ENCODE data around the gene HEBP2.
"Not testable (repeated sequence)": the region's sequence is repeated elsewhere in the genome, so short reads cannot be mapped to it uniquely, and the experiment has no call there.

HEBP2 gene, protein sequence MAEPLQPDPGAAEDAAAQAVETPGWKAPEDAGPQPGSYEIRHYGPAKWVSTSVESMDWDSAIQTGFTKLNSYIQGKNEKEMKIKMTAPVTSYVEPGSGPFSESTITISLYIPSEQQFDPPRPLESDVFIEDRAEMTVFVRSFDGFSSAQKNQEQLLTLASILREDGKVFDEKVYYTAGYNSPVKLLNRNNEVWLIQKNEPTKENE

DNA sequence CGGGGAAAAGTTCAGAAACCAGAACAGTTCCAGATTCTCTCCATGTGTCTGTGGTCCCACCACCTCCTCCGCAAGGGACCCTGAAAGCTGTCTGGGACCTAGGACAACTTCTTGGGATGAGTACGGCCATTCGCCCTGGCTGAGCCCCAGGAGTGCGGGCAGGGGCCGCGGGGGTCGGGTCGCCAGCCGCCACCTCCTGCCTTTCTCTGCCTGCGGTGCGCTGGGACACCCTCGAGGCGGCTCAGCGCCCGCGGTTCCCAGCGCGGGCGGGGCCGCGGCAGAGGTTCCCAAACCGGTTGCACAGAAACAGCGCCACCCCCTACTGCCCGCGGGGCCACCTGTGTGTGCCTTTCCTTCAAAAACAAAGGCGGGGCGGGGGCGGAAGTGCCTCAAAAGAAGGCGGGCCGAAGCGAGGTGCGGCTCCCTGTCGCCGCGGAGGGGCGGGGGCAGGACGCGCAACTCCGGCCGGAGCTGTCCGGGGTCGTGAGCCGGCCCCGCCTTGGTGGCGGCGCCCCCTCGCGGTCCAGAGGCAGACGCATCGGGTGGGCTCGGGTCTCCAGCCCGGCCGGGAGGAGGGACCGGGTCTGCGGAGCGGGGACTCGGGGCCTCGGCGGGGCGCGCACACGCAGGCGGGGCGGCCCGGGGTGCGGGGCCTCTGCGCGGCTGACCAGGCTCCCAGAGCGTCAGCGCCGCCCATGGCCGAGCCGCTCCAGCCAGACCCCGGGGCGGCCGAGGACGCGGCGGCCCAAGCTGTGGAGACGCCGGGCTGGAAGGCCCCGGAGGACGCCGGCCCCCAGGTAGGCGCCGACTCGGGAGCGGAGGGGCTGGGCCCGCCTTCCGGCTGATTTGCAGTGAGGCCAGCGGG lies at the start of gene HEBP2:
Gene HEBP2, plus strand, starts transcription at position 423 of the 865 bp plus-strand sequence. Its CDS starts 273 bp downstream, at position 696.
- H3K4me3 Mint-ChIP-seq = peak within 1 kb of the TSS; percentile 80
- ATAC-seq (peak; percentile 88), DNase-seq (peak; percentile 93)
- H3K4me1 Mint-ChIP-seq = peaks cover 17% of the 10 kb centered on the region
- H3K9me3 Mint-ChIP-seq = no peaks in the 10 kb centered on the region
- H3K36me3 Mint-ChIP-seq (ENCODE audit: low read depth) = peaks cover 17% of the 10 kb centered on the region
- H3K27me3 Mint-ChIP-seq = peaks cover 2% of the 10 kb centered on the region
- peak within 1 kb of the TSS; percentile 76 for H3K27ac Mint-ChIP-seq

DNA sequence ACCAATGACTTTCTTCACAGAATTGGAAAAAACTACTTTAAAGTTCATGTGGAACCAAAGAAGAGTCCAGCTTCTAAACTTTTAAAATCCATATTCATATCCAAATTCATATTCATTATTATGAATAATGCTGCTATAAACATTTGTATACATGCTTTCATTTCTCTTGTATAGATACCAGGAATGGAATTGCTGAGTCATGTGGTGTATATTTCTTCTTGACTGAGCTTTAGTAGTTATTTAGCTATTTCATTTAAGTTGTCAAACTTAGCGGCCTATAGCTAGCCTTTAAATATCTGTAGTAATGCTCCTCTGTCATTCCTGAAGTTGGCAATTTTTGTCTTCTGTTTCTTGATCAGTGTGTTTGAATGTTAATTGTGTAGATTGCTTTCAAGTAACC lies 46.1 kb upstream of the HEBP2 start:
- H3K27ac Mint-ChIP-seq = no peak overlapping the region
- no peak for DNase-seq
- no peak overlapping the region for H3K4me3 Mint-ChIP-seq
- H3K4me1 Mint-ChIP-seq = no peaks in the 10 kb centered on the region
- H3K9me3 Mint-ChIP-seq = no peaks in the 10 kb centered on the region
- H3K27me3 Mint-ChIP-seq = peaks cover 3% of the 10 kb centered on the region
- no peaks in the 10 kb centered on the region for H3K36me3 Mint-ChIP-seq (ENCODE audit: low read depth)
- ATAC-seq = no peak

DNA sequence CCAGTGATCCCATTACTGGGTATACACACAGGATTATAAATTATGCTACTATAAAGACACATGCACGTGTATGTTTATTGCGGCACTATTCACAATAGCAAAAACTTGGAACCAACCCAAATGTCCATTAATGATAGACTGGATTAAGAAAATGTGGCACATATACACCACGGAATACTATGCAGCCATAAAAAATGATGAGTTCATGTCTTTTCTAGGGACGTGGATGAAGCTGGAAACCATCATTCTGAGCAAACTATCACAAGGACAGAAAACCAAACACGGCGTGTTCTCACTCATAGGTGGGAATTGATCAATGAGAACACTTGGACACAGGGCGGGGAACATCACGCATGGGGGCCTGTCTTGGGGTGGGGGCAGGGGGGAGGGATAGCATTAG lies 35.3 kb upstream of the HEBP2 start:
- not testable (repeated sequence) for ATAC-seq; H3K9me3 Mint-ChIP-seq; H3K4me3 Mint-ChIP-seq; H3K36me3 Mint-ChIP-seq (ENCODE audit: low read depth); H3K27ac Mint-ChIP-seq; DNase-seq; H3K4me1 Mint-ChIP-seq
- peaks cover 18% of the 10 kb centered on the region for H3K27me3 Mint-ChIP-seq

DNA sequence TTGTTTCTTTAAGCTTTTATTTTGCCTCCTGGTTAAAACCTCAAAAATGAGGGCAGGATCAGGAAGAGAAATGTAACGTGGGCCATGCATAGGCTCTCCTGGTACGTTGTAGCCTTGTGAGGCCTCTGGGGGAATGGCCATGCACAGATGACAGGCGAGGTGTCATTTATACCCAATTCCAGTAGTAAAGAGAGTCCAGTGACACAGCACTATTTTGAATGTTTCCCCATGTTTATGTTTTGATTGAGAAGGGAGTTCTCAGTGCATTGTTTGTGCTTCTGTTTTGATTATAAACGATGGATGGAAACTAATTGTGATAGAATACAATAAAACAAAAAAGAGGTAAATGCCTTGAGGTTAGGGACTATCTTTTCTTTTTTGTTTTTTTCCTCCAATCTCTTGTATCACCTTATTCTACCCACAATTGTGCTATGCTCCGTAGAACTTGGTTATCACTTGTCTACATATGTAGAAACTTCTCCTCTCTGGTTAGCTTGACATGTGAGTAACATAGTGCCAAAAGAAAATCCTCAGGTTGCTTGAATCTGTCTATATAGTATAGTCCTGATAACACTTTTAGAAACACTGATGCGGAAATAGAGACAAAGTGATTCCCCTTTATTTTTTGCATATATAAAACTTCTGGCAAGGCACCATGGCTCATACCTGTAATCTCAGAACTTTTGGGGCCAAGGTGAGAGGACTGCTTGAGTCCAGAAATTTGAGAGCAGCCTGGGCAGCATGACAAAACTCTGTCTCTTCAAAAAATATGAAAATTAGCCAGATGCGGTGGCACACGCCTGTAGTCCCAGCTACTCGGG lies 33.2 kb upstream of the HEBP2 start:
- peaks cover 4% of the 10 kb centered on the region for H3K9me3 Mint-ChIP-seq
- H3K4me1 Mint-ChIP-seq = peaks cover 7% of the 10 kb centered on the region
- peaks cover 7% of the 10 kb centered on the region for H3K27me3 Mint-ChIP-seq
- H3K27ac Mint-ChIP-seq = no peak overlapping the region
- H3K4me3 Mint-ChIP-seq = no peak overlapping the region
- H3K36me3 Mint-ChIP-seq (ENCODE audit: low read depth) = no peaks in the 10 kb centered on the region
- ATAC-seq = no peak
- no peak for DNase-seq

DNA sequence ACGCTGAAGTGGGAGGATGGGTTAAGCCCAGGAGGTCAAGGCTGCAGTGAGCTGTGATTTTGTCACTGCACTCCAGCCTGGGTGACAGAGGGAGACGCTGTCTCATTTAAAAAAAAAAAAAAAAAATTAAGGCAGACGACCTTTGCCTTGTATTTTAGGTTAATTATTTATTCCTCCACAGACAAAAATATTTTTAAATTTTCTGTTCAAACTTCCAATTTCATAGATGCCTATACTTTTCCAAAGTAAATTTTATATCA lies 32.6 kb upstream of the HEBP2 start:
- no peak for ATAC-seq
- no peaks in the 10 kb centered on the region for H3K36me3 Mint-ChIP-seq (ENCODE audit: low read depth)
- no peak for DNase-seq
- H3K4me3 Mint-ChIP-seq = no peak overlapping the region
- H3K27me3 Mint-ChIP-seq = peaks cover 6% of the 10 kb centered on the region
- H3K9me3 Mint-ChIP-seq = peaks cover 4% of the 10 kb centered on the region
- no peak overlapping the region for H3K27ac Mint-ChIP-seq
- H3K4me1 Mint-ChIP-seq = peaks cover 7% of the 10 kb centered on the region

DNA sequence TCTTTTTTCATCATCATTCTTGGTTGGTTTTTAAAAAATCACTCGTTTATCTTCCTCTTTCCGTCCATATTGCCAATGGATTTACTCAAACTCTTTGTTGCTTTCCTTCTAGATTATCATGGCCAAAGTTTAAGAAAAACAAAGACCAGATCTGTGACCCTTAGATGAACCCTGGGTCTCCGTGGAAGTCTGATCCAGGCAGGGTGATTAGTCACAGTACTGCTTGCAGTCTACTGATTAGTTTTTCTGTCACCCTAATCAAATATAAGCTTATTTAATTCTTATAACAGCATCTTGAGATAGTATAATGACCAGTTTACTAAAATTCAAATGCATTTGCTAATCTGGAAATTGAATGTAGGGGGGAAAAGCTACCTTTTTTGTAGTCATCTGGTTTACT lies 32.3 kb upstream of the HEBP2 start:
- DNase-seq (no peak), ATAC-seq (no peak)
- peaks cover 6% of the 10 kb centered on the region for H3K27me3 Mint-ChIP-seq
- no peak overlapping the region for H3K27ac Mint-ChIP-seq
- H3K4me3 Mint-ChIP-seq = no peak overlapping the region
- no peaks in the 10 kb centered on the region for H3K36me3 Mint-ChIP-seq (ENCODE audit: low read depth)
- H3K4me1 Mint-ChIP-seq = peaks cover 7% of the 10 kb centered on the region
- peaks cover 4% of the 10 kb centered on the region for H3K9me3 Mint-ChIP-seq

DNA sequence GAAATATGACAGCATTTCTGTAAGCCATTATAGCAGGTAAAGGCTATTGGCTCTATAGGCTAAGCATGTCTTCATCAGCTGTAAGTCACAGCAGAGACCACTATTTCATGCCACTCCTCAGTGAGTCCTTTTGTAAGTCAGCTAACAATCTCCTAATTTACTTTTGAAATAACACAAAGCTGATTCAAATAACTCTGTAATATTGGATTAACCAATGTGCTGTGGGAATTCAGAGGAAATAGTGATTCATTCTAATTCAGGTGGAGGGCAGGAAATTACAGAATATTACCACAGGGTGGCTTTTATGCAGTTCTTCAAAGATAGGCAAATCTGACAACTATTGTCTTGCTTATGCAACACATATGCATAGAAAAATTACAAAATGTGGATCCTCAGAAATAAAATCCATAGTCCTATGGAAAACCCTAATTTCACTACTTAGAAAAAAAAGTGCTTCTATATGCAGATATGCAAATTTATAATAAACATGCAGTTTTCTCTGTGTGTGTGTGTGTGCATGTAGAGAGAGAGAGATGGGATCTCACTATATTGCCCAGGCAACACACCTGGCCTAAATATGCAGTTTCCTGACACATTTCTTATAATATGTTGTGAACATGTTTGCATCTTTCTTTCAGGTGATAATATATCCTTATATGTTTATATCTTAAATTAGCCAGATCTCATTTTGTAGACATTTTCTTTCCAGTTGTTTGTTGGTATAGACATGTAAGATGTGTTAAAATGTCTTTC lies 31.1 kb upstream of the HEBP2 start:
- Mint-ChIP-seq H3K9me3 (no peaks in the 10 kb centered on the region), H3K27ac (no peak overlapping the region), H3K4me1 (peaks cover 7% of the 10 kb centered on the region), H3K4me3 (no peak overlapping the region), H3K27me3 (peaks cover 2% of the 10 kb centered on the region), H3K36me3 (ENCODE audit: low read depth) (no peaks in the 10 kb centered on the region)
- peak; percentile 57 for ATAC-seq
- DNase-seq = no peak

DNA sequence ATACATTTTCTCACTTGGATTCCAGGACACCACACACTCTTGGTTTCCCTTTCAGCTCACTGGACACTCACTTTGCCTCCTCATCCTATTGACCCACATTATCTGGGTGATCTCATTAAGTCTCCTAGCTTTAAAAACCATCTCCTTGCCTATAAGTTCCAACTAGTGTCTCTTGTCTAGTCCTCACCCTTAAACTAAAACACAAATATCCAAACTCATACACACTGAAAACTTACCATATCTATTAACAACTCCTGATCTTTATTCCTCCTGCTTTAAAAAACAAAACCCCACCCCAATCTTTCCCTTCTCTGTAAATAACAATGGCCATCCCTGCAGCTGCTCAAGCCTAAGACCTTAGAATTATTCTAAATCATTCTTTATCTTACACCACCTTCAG lies 29.8 kb upstream of the HEBP2 start:
- Mint-ChIP-seq H3K27ac (no peak overlapping the region), H3K36me3 (ENCODE audit: low read depth) (no peaks in the 10 kb centered on the region), H3K9me3 (no peaks in the 10 kb centered on the region), H3K4me3 (no peak overlapping the region), H3K4me1 (peaks cover 7% of the 10 kb centered on the region), H3K27me3 (no peaks in the 10 kb centered on the region)
- no peak for DNase-seq
- no peak for ATAC-seq

DNA sequence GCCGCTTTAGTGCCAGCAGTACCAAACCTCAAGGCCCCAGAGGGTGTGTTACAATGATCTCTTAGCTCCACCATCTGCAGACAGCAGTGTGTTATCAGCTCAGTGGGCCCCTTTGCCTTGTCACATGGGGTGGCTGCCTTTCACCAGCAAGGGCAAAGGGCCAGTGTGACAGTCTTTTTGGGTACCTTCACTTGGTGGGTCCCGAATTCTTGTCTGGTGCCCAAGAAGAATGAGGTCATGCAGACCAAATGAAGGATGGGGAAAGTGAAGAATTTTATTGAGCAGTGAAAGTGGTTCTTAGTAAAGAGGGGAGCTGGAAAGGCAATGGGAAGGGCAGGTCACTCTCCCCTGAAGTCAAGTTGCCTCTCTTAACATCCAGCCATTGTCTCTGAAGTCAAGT lies 29.2 kb upstream of the HEBP2 start:
- Mint-ChIP-seq H3K36me3 (ENCODE audit: low read depth) (no peaks in the 10 kb centered on the region), H3K27ac (no peak overlapping the region), H3K4me1 (peaks cover 7% of the 10 kb centered on the region), H3K9me3 (no peaks in the 10 kb centered on the region), H3K27me3 (no peaks in the 10 kb centered on the region), H3K4me3 (no peak overlapping the region)
- no peak for DNase-seq
- ATAC-seq = no peak

DNA sequence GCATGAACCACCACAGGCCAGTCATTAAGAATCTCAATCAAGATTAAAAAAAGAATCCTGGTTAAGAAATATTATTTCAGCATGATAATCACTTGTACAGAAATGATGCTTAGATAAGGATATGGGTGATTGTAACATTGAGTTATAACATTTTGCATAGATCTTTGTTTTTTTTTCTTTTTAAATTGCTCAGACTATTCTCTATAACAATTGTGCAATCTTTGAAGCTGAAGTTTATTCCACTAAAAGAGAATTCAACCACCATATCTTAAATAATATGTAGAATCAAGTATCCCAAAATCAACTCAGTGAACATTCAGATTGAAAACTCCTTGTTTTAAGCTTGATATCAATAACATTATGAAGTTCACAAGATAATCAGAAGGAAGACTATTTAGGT lies 27.0 kb upstream of the HEBP2 start:
- H3K27me3 Mint-ChIP-seq = no peaks in the 10 kb centered on the region
- H3K4me1 Mint-ChIP-seq = peaks cover 5% of the 10 kb centered on the region
- no peak overlapping the region for H3K27ac Mint-ChIP-seq
- ATAC-seq (no peak), DNase-seq (no peak)
- H3K4me3 Mint-ChIP-seq = no peak overlapping the region
- H3K9me3 Mint-ChIP-seq = no peaks in the 10 kb centered on the region
- no peaks in the 10 kb centered on the region for H3K36me3 Mint-ChIP-seq (ENCODE audit: low read depth)

DNA sequence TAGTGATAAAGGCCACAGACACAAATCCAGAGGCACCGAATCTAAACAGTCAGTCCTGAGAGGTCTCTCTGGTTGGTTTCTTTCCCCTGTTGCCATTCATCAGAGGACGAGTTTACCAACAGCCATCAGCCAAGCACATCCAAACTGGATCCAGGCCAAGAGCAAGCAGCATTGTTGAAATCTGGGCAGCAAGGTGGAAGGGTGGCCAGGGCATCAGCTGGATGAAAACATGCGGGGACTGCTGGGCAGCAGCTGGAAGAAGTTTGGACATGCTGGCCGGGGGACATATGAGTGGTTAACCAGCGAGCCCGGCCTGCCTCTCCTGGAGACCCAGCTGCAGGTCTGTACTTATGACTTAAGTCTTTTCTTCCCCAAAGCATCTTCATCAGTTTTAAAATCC lies 26.2 kb upstream of the HEBP2 start, which contains the start of gene SMIM28:
Gene SMIM28, plus strand, starts transcription at position 62 of the 400 bp plus-strand sequence. Its CDS starts 168 bp downstream, at position 230.
- no peaks in the 10 kb centered on the region for H3K36me3 Mint-ChIP-seq (ENCODE audit: low read depth)
- no peak for ATAC-seq
- no peaks in the 10 kb centered on the region for H3K9me3 Mint-ChIP-seq
- H3K4me1 Mint-ChIP-seq = peaks cover under 1% of the 10 kb centered on the region
- no peak within 1 kb of the TSS for H3K4me3 Mint-ChIP-seq
- no peaks in the 10 kb centered on the region for H3K27me3 Mint-ChIP-seq
- DNase-seq = no peak
- H3K27ac Mint-ChIP-seq = no peak within 1 kb of the TSS

DNA sequence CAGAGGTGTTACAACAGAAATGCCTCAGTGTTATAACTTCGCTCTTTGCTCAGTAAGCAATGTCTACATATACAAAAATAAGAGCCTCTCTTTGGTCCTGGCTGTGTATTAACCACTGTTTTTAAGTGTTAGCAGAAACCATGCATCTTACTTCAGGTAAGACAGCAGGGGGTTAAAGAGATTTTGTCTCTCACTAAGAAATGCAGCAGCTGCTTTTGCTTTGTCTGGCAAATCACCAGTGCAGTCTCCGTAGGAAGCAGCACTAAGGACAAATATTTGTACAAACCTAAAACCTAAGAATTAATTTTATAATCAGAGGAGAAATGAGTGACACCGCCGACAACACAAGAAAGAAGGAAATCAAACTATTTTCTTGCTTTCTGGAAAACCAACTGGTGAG lies 25.6 kb upstream of the HEBP2 start:
- no peaks in the 10 kb centered on the region for H3K27me3 Mint-ChIP-seq
- no peaks in the 10 kb centered on the region for H3K4me1 Mint-ChIP-seq
- H3K4me3 Mint-ChIP-seq = no peak overlapping the region
- H3K27ac Mint-ChIP-seq = no peak overlapping the region
- DNase-seq = no peak
- no peaks in the 10 kb centered on the region for H3K36me3 Mint-ChIP-seq (ENCODE audit: low read depth)
- no peak for ATAC-seq
- no peaks in the 10 kb centered on the region for H3K9me3 Mint-ChIP-seq

DNA sequence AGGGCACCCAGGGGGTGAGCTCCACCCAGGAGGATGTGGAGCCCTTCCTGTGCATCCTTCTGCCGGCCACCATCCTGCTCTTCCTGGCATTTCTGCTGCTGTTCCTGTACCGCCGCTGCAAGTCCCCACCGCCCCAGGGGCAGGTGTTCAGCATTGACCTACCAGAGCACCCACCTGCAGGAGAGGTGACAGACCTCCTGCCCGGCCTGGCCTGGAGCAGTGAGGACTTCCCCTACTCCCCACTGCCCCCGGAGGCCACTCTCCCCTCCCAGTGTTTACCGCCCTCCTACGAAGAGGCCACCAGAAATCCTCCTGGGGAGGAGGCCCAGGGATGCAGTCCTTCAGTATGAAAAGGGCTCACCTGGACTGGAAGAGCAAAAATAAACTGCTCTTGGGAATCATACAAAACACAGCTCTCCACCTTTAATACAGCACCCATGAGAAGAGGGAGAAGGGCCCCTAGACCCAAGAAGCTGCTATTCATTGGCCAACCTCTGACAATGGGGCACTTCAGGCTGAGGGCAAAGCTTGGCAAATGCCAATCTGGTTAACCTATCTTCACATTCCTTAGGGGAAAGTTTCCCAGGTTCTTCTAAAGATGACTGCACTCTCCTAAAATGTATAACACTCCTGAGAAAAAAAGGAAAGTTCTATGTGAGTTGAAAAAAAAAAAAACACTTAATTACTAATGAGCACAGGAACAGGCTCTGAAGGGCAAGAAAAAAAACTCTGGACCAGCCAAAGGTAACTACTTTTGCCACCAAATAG lies 21.3 kb upstream of the HEBP2 start:
- no peak overlapping the region for H3K27ac Mint-ChIP-seq
- no peak for DNase-seq
- H3K4me3 Mint-ChIP-seq = no peak overlapping the region
- no peaks in the 10 kb centered on the region for H3K9me3 Mint-ChIP-seq
- peaks cover 2% of the 10 kb centered on the region for H3K27me3 Mint-ChIP-seq
- ATAC-seq = peak; percentile 33
- H3K4me1 Mint-ChIP-seq = no peaks in the 10 kb centered on the region
- H3K36me3 Mint-ChIP-seq (ENCODE audit: low read depth) = no peaks in the 10 kb centered on the region

DNA sequence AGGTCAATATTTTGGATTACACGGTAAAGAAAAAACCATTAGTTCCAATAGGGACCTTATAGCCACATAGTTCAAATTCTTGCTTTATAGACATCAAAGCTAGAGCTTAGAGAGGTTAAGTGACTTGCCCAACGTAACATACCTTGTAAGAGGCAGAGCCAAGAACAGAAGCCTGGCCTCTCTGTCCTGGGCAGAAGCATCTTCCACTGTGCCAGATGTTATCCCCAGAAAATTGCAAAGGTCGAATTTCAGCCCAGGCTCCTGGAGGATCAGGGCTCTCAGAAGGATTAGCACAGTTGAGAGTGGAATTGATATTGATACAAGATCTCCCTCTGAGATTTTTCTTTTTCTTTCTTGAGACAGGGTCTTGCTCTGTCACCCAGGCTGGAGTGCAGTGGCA lies 20.2 kb upstream of the HEBP2 start:
- peaks cover 2% of the 10 kb centered on the region for H3K27me3 Mint-ChIP-seq
- DNase-seq (no peak), ATAC-seq (no peak)
- no peaks in the 10 kb centered on the region for H3K4me1 Mint-ChIP-seq
- no peak overlapping the region for H3K4me3 Mint-ChIP-seq
- no peak overlapping the region for H3K27ac Mint-ChIP-seq
- no peaks in the 10 kb centered on the region for H3K36me3 Mint-ChIP-seq (ENCODE audit: low read depth)
- H3K9me3 Mint-ChIP-seq = no peaks in the 10 kb centered on the region
